HG03432 (cell line): ENCODE data around the gene KCNIP4.

Experiments
- ATAC-seq: cut with Tn5 transposase; IDR thresholded peaks from one replicate; pipeline ENCODE4 v1.9.1; 2021; ENCODE audit warnings: mild to moderate bottlenecking, moderate library complexity; ENCODE audit not compliant: unreplicated experiment

KCNIP4 gene

GRCh38 chr4:21002286-21002685, 946.3 kb downstream of the KCNIP4 start:
- ATAC-seq = no peak

GRCh38 chr4:21001490-21001889, 947.1 kb downstream of the KCNIP4 start:
- ATAC-seq = no peak

GRCh38 chr4:20997886-20998285, 950.7 kb downstream of the KCNIP4 start:
- no peak for ATAC-seq

GRCh38 chr4:20995610-20996009, 953.0 kb downstream of the KCNIP4 start:
- ATAC-seq = no peak

- no peak for ATAC-seq
These were observed 953.6 kb downstream of the KCNIP4 start for GRCh38 chr4:20995015-20995414.

GRCh38 chr4:20992002-20992401, 956.6 kb downstream of the KCNIP4 start:
- ATAC-seq = no peak

GRCh38 chr4:20987191-20987590, 961.4 kb downstream of the KCNIP4 start:
- ATAC-seq = no peak

- ATAC-seq = no peak
These were observed 964.1 kb downstream of the KCNIP4 start for GRCh38 chr4:20984576-20984836.

- no peak for ATAC-seq
These were observed 964.6 kb downstream of the KCNIP4 start for GRCh38 chr4:20983763-20984575.

- ATAC-seq = no peak
These were observed 966.0 kb downstream of the KCNIP4 start for GRCh38 chr4:20982544-20982943.

GRCh38 chr4:20960291-20960690, 988.3 kb downstream of the KCNIP4 start:
- ATAC-seq = no peak

GRCh38 chr4:20954541-20954940, 994.0 kb downstream of the KCNIP4 start:
- ATAC-seq = no peak

- no peak for ATAC-seq
These were observed 1003.6 kb downstream of the KCNIP4 start for GRCh38 chr4:20944961-20945360.

GRCh38 chr4:20944451-20944850, 1004.1 kb downstream of the KCNIP4 start:
- ATAC-seq = no peak

- ATAC-seq = no peak
These were observed 1010.4 kb downstream of the KCNIP4 start for GRCh38 chr4:20938204-20938603.

GRCh38 chr4:20926529-20926928, 1022.0 kb downstream of the KCNIP4 start:
- ATAC-seq = no peak

GRCh38 chr4:20925176-20925575, 1023.4 kb downstream of the KCNIP4 start:
- ATAC-seq = no peak

- ATAC-seq = no peak
These were observed 1025.6 kb downstream of the KCNIP4 start for GRCh38 chr4:20922962-20923361.

- ATAC-seq = no peak
These were observed 1032.5 kb downstream of the KCNIP4 start for GRCh38 chr4:20916106-20916505.

- ATAC-seq = no peak
These were observed 1043.6 kb downstream of the KCNIP4 start for GRCh38 chr4:20904966-20905365.

- no peak for ATAC-seq
These were observed 1046.7 kb downstream of the KCNIP4 start for GRCh38 chr4:20901851-20902250.

- ATAC-seq = no peak
These were observed 1049.0 kb downstream of the KCNIP4 start for GRCh38 chr4:20899591-20899990.

GRCh38 chr4:20895988-20896387, 1052.6 kb downstream of the KCNIP4 start:
- ATAC-seq = no peak
